HepG2 (cell line): ENCODE results near the gene BAIAP2L1. TPM values are rescaled to one million over a fixed set of nuclear protein-coding genes. Genes with fewer than 3 reads are reported as not detected.
A peak's percentile ranks its signal among the peaks of the same experiment; 100 is the strongest.

ENCODE experiments used
- CEBPB ChIP-seq: IDR thresholded peaks from 2 replicates; pipeline ENCODE4 v1.6.1; 2011; ENCODE audit warnings: low read depth, low read length, improper control_type of control experiment, borderline replicate concordance
- CREB3 ChIP-seq: sonication (generic); formaldehyde crosslinking; IDR thresholded peaks from 2 replicates; pipeline ENCODE4 v1.5.0; 2020; ENCODE audit warnings: missing genetic modification reagents
- DMAP1 ChIP-seq: IDR thresholded peaks from 2 replicates; pipeline ENCODE4 v1.6.1; 2016
- ETV5 ChIP-seq: IDR thresholded peaks from 2 replicates; pipeline ENCODE4 v1.6.1; 2018; ENCODE audit warnings: missing biosample characterization, missing genetic modification reagents, inconsistent platforms, borderline replicate concordance
- GABPA ChIP-seq, 2 experiments: IDR thresholded peaks; 2 replicates each; pipeline ENCODE4 v1.6.1; 2011 to 2016; ENCODE audit warnings: low read depth in 2 of 2, low read length in 1 of 2, missing biosample characterization in 1 of 2, missing genetic modification characterization in 1 of 2
- HNRNPK ChIP-seq: fragments of 200-400 bp; formaldehyde crosslinking; IDR thresholded peaks from 2 replicates; pipeline ENCODE4 v1.6.1; 2018; ENCODE audit warnings: low read length, low read depth, moderate library complexity, mild to moderate bottlenecking; ENCODE audit not compliant: poor library complexity, severe bottlenecking
- KDM5B ChIP-seq: sonication (generic); formaldehyde crosslinking; IDR thresholded peaks from 2 replicates; pipeline ENCODE4 v1.4.0; 2020; ENCODE audit warnings: missing genetic modification reagents, mild to moderate bottlenecking, borderline replicate concordance
- MED1 ChIP-seq: sonication (generic); formaldehyde crosslinking; IDR thresholded peaks from 2 replicates; pipeline ENCODE4 v1.4.0; 2020; ENCODE audit warnings: missing genetic modification reagents
- NFIB ChIP-seq: sonication (generic); formaldehyde crosslinking; IDR thresholded peaks from 2 replicates; pipeline ENCODE4 v1.9.0; 2021; ENCODE audit warnings: missing genetic modification reagents, mild to moderate bottlenecking, borderline replicate concordance
- PCBP1 ChIP-seq: fragments of 200-400 bp; formaldehyde crosslinking; IDR thresholded peaks from 2 replicates; pipeline ENCODE4 v1.6.1; 2017; ENCODE audit warnings: mild to moderate bottlenecking, low read depth, low read length, borderline replicate concordance
- YEATS2 ChIP-seq: sonication (generic); formaldehyde crosslinking; IDR thresholded peaks from 2 replicates; pipeline ENCODE4 v1.4.0; 2020; ENCODE audit warnings: missing genetic modification reagents, borderline replicate concordance
- ZNF230 ChIP-seq: sonication (generic); formaldehyde crosslinking; IDR thresholded peaks from 2 replicates; pipeline ENCODE4 v1.4.0; 2020; ENCODE audit warnings: mild to moderate bottlenecking, missing genetic modification reagents
- ZNF609 ChIP-seq: sonication (generic); formaldehyde crosslinking; IDR thresholded peaks from 2 replicates; pipeline ENCODE4 v1.4.0; 2020; ENCODE audit warnings: mild to moderate bottlenecking, missing genetic modification reagents, borderline replicate concordance
- ZNF678 ChIP-seq: sonication (generic); formaldehyde crosslinking; IDR thresholded peaks from 2 replicates; pipeline ENCODE4 v1.4.0; 2020; ENCODE audit warnings: mild to moderate bottlenecking, missing genetic modification reagents
- polyA plus RNA-seq, 8 experiments: library from polyadenylated mRNA; depleted of rRNA in 3 of 8; stranded (reverse) in 7 of 8; unstranded in 1 of 8; fragments of >200 nt; fragmentation: Illumina TruSeq in 4 of 8; extraction: Trizol in 4 of 8; gene quantifications; 2 replicates each; pipeline versions ENCODE4 v1.2.1 to v1.2.3, GENCODE V29; 2011 to 2016; ENCODE audit warnings: low read depth in 4 of 8, missing spikeins in 1 of 8, mixed read lengths in 1 of 8; ENCODE audit not compliant: insufficient read depth in 1 of 8
- total RNA-seq, 5 experiments: library from RNA; depleted of rRNA; stranded (reverse); fragments of >200 nt; fragmentation: Illumina TruSeq; extraction: Trizol; gene quantifications; 2 replicates each; pipeline ENCODE4 v1.2.3, GENCODE V29; 2016; ENCODE audit warnings: low read depth in 1 of 5
- TF ChIP-seq, protein P1 (sequence below): IDR thresholded peaks from 2 replicates; pipeline ENCODE4 v1.6.1; 2012; ENCODE audit warnings: inconsistent platforms
- TF ChIP-seq, protein P2 (sequence below): IDR thresholded peaks from 2 replicates; pipeline ENCODE4 v1.6.1; 2016; ENCODE audit warnings: mild to moderate bottlenecking
- TF ChIP-seq, protein P3 (sequence below): sonication (generic); formaldehyde crosslinking; IDR thresholded peaks from 2 replicates; pipeline ENCODE4 v1.5.0; 2020; ENCODE audit warnings: missing genetic modification reagents
- TF ChIP-seq, protein P4 (sequence below): IDR thresholded peaks from 2 replicates; pipeline ENCODE4 v1.6.1; 2016; ENCODE audit warnings: low read depth

The BAIAP2L1 gene
- total and polyA plus RNA-seq, 2 of the 13 experiments (the other 11 are each of a cell fraction or from before 2014, with no cell fraction given): 13.0 to 21.5 TPM

DNA sequence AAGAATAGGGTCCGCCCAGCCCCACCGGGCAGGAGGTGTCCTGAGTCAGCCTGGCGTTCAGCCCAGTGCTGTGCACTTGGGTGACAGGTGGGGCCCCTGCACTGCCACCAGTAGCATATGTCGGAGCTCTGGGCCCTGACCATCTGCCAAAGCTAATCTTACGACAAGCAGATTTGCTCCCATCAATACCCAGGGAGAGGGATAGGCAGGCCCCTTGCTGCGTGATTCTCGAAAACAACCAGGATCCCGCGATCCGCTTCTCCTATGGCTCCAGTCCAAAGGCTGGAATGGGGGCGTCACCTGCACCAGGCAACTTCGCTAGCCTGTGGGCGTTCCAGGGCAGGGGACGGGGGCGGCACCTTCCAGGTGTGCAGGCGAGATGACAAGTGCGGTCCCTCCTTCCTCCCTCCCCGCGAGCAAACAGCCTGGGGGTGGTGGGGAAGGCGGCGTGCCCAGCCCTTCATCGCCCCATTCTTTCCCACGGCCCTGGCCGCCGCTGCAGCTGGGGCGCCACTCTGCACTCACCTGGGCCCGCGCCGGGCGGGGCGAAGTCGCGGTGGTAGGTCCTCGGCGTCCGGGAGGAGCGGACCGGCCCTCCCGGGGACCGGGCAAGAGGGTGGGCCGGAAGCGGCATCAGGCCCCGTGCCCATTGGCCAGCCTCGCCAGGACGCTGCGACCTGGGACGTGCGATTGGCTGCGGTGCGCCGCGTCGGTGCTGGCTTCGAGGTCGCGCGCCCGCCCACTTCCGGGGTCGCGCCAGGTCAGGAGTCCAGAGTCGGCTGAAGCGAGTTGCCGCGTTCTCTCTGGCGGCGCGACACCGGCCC, 149.1 kb downstream of the BAIAP2L1 start, which contains the start of gene TECPR1 (continued):
- TF ChIP-seq ZNF678 (CRISPR knock-in tag): no peak
- peak; percentile 60; the same call in 1 of the 2 replicates for TF ChIP-seq ZNF609 (CRISPR knock-in tag)
- TF ChIP-seq NFIB (CRISPR knock-in tag): no peak
- peak; percentile 40; the same call in 1 of the 2 replicates for TF ChIP-seq ZNF230 (CRISPR knock-in tag)
- TF ChIP-seq, protein P1, sequence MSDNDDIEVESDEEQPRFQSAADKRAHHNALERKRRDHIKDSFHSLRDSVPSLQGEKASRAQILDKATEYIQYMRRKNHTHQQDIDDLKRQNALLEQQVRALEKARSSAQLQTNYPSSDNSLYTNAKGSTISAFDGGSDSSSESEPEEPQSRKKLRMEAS: peak; percentile 80
- peak; percentile 38 for TF ChIP-seq HNRNPK
- TF ChIP-seq PCBP1: no peak
- peak; percentile 89 for TF ChIP-seq GABPA (IDR thresholded peaks at IDR 0.05; ENCODE audit: low read depth, low read length)
- peak; percentile 82 for TF ChIP-seq GABPA (CRISPR knock-in tag; IDR thresholded peaks at IDR 0.05; ENCODE audit: low read depth)
- no peak for TF ChIP-seq CEBPB
- TF ChIP-seq, protein P2, sequence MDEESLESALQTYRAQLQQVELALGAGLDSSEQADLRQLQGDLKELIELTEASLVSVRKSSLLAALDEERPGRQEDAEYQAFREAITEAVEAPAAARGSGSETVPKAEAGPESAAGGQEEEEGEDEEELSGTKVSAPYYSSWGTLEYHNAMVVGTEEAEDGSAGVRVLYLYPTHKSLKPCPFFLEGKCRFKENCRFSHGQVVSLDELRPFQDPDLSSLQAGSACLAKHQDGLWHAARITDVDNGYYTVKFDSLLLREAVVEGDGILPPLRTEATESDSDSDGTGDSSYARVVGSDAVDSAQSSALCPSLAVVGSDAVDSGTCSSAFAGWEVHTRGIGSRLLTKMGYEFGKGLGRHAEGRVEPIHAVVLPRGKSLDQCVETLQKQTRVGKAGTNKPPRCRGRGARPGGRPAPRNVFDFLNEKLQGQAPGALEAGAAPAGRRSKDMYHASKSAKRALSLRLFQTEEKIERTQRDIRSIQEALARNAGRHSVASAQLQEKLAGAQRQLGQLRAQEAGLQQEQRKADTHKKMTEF (CRISPR knock-in tag): peak; percentile 77; the same call in 1 of the 2 replicates
- TF ChIP-seq MED1 (CRISPR knock-in tag): peak; percentile 61
- peak; percentile 56; the same call in 1 of the 2 replicates for TF ChIP-seq YEATS2 (CRISPR knock-in tag)
- TF ChIP-seq DMAP1 (CRISPR knock-in tag): peak; percentile 78
- TF ChIP-seq, protein P3, sequence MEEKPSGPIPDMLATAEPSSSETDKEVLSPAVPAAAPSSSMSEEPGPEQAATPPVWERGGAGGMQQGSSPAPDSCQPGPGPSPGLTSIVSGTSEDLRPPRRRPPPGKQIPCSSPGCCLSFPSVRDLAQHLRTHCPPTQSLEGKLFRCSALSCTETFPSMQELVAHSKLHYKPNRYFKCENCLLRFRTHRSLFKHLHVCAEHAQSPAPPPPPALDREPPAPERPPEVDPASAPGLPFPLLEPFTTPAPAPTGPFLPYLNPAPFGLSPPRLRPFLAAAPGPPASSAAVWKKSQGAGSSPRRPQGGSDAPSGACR (CRISPR knock-in tag): 0 out of 2 replicates have a peak, but pooled peaks have one; percentile 87
- TF ChIP-seq, protein P4, sequence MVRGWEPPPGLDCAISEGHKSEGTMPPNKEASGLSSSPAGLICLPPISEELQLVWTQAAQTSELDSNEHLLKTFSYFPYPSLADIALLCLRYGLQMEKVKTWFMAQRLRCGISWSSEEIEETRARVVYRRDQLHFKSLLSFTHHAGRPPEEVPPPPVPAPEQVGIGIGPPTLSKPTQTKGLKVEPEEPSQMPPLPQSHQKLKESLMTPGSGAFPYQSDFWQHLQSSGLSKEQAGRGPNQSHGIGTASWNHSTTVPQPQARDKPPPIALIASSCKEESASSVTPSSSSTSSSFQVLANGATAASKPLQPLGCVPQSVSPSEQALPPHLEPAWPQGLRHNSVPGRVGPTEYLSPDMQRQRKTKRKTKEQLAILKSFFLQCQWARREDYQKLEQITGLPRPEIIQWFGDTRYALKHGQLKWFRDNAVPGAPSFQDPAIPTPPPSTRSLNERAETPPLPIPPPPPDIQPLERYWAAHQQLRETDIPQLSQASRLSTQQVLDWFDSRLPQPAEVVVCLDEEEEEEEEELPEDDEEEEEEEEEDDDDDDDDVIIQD: 0 out of 2 replicates have a peak, but pooled peaks have one; percentile 27
- TF ChIP-seq CREB3 (CRISPR knock-in tag): no peak
- TF ChIP-seq KDM5B (CRISPR knock-in tag): peak; percentile 90
- TF ChIP-seq ETV5 (CRISPR knock-in tag): peak; percentile 76
